Renal cortical epithelial cell (primary cell): Measurements from ENCODE around the gene NPNT. TPM values are rescaled to one million over a fixed set of nuclear protein-coding genes. Genes with fewer than 3 reads are reported as not detected.
A peak's percentile ranks its signal among the peaks of the same experiment; 100 is the strongest.

ENCODE experiments used
- DNase-seq: peaks from one replicate; pipeline ENCODE4 v3.0.0-alpha.2; 2011; ENCODE audit warnings: low read depth
- total RNA-seq: library from RNA; depleted of rRNA; stranded (reverse); fragments of >200 nt; gene quantifications from 2 replicates; pipeline ENCODE4 v1.2.3, GENCODE V29; 2014

Gene NPNT
- total RNA-seq, 1 donor from 2014 or later: 10.3 TPM

- DNase-seq: no peak
Measured at GRCh38 chr4:105917171-105917685, 22.0 kb downstream of the NPNT start.

GRCh38 chr4:105921301-105921700 lies 26.0 kb downstream of the NPNT start:
- DNase-seq: no peak

DNA sequence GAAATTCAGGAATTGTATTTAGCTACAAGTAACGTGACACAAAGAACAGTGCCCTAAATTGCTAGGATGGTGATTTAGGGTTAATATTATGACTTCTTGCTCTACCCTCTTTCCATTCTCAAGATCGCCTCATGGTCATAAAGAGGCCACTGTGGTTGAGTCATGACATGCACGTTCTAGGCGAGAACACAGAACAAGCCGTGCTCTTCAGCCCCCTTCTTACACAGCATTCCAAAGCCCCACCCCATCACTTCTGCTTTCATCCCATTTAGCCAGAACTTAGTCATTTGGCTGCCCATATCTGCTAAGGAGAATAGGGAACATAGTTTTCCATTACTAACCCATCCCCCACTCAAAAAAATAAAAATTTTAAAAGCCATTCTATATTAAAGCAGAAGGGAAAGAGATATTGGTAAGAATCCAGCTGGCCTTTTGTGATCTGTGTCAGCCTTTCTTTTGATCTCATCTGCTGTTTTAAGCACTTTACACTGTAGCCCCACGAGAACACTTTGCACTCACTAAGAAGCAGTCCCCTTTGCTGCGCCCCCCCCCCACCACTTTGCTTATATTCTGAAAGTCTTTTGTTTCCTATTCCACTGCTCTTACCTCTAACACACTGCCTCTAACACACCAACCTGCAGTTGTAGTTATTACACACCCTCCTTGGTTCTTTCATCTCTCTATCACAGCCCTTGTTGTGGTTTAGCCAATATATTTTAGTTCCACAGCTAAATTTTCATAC lies 28.4 kb downstream of the NPNT start:
- peak; percentile 67 for DNase-seq

- DNase-seq: no peak
Measured at GRCh38 chr4:105924341-105924740, 29.1 kb downstream of the NPNT start.

- DNase-seq: peak; percentile 64
Measured at GRCh38 chr4:105930698-105931097, 35.4 kb downstream of the NPNT start.

- no peak for DNase-seq
Measured at GRCh38 chr4:105933083-105933482, 37.8 kb downstream of the NPNT start.

- no peak for DNase-seq
Measured at GRCh38 chr4:105934386-105934785, 39.1 kb downstream of the NPNT start.

GRCh38 chr4:105936901-105937300 lies 41.6 kb downstream of the NPNT start:
- peak; percentile 69 for DNase-seq

- DNase-seq: no peak
Measured at GRCh38 chr4:105937759-105938158, 42.5 kb downstream of the NPNT start.

- DNase-seq: no peak
Measured at GRCh38 chr4:105943234-105943633, 48.0 kb downstream of the NPNT start.

DNA sequence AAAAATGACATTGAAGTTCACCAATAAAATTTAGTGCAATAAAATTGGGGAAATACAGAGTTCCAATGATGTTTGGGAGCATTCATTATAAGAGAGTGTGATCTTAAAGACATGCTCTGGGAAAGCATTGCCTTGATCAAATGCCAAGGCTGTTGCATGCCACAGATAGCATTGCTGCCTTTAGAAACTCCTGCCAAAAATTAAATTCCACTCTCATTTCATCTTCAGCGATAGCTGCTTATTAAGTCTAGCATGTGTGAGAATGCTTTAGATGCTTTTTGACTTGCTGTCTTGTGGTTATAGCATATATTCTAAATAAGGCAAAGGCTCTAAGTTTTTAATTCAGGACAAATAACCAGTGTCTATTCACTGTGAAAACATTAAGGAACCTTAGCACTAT lies 49.3 kb downstream of the NPNT start:
- DNase-seq: no peak

DNA sequence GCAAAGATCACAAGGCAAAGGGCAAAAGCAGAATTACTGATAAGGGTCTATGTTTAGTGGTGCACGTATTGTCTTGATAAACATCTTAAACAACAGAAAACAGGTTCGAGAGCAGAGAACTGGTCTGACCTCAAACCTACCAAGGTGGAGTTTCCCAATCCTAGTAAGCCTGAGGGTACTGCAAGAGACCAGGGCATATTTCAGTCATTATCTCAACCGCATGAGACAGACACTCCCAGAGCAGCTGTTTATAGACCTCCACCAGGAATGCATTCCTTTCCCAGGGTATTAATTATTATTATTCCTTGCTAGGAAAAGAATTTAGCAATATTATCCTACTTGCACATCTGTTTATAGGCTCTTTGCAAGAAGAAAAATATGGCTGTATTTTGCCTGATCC lies 51.5 kb downstream of the NPNT start:
- DNase-seq: no peak

GRCh38 chr4:105950701-105951100 lies 55.4 kb downstream of the NPNT start:
- no peak for DNase-seq

GRCh38 chr4:105951198-105951597 lies 55.9 kb downstream of the NPNT start:
- peak; percentile 83 for DNase-seq

DNA sequence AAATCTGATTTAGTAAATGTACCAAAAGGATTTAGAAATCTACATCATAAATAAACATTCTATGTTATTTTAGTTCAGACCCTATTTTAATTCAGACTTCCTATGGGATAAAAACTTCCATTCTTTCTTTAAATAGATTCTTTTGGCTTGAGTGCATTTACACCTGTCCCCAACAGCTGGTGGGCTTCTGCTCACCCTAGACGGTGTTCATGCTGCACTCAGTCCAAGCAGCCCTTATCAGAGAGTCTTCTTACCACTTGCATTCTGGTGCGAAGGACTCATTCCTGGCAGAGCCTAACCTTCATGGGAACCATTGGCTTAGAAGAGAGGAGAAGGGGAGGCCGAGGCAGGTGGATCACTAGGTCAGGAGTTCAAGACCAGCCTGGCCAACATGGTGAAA lies 57.3 kb downstream of the NPNT start:
- no peak for DNase-seq

- DNase-seq: no peak
Measured at GRCh38 chr4:105956569-105956968, 61.3 kb downstream of the NPNT start.

DNA sequence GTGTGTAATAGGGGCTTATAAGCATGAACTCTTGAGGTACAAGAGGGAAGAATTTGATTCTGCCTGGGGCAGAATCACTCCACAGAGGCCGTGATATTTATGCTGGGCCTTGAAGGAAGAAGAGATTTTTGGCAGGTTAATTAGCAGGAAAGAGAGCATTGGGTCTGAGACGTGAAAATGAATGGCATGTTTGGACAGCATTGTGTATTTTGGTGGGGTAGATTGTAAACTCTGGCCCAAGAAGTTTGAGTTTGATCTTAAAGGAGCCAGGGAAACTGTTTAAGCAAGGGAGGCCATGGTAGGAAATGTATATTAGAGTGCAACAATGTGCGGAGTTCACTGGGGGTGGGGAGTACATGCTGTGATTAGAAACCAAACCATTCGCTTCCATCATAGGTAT lies 62.4 kb downstream of the NPNT start:
- DNase-seq: no peak

DNA sequence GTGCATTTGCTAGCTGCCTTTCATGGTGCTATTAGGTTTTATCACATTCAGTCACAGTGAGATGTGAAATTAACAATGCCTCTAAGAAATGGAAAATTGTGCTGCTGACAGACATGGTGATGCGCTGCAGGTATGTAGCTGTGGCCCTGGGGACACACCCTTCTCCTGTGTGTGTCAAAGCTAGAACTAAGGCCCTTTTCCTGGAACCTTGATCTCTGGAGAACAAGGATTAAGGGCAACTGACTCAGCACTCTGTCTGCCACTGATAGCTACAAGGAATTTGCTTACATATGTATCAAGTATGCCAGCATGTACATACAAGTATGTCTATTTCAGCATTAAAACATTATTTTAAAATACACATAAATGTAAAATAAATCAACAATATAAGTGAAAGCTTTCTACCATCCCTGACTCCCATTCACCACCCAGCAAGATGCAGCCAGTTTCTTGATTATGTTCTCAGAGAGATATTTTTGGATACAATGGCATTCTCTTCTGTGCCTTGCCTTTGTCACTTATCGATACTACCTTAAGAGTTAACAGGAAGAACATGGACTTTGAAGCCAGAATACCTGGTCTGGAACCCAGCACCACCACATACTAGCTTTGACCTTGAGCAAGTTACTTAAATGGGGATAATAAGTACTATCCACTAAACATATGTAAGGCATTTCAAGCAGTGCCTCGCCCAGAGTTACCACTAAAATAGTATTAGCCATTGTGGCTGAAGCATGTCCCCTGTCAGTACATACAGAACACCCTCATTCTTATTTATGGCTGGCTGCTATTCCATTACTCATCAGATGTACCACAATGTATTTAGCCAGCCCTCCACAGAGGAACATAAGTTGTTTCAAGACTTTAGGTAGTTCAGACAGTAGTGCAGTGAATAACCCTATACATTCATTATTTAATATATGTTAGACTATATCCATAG lies 68.5 kb downstream of the NPNT start:
- peak; percentile 39 for DNase-seq

DNA sequence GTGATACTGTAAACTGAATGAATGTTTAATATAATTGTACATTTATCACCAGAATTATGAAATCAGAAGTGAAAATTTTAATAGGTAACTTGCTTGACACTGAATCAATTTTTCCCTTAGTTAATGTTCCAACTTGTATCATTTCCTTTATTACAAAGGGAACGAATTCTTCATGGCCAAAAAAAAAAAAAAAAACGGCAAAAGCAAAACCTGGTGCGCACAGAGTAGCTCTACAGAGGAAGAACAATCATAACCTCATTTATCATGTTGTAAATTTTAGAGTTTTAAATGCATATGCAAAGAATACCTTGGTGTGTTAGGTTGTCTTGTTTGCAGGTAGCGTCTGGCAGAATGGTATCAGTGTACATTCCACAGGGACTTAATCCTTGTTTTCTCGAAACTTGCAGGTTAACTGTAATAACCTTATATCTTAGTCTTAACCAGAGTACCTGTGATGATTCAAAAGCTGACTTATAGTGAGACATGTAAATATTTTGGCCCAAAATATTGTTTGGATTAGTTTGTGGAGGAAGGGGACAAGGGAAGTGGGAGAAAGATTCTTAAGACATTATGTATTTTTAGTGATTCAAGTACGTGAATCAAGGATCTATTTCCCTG lies 70.0 kb downstream of the NPNT start:
- DNase-seq: peak; percentile 27

- peak; percentile 84 for DNase-seq
Measured at GRCh38 chr4:105966051-105966450, 70.8 kb downstream of the NPNT start.

- no peak for DNase-seq
Measured at GRCh38 chr4:105967058-105967658, 71.9 kb downstream of the NPNT start.

- no peak for DNase-seq
Measured at GRCh38 chr4:105969575-105969974, 74.3 kb downstream of the NPNT start.
